GM18858 (cell line): ENCODE results near the gene NUDT8.
"Not testable (repeated sequence)": the region's sequence is repeated elsewhere in the genome, so short reads cannot be mapped to it uniquely, and the experiment has no call there.

Experiments
- ATAC-seq: cut with Tn5 transposase; IDR thresholded peaks from one replicate; pipeline ENCODE4 v1.9.1; 2021; ENCODE audit not compliant: unreplicated experiment

Gene NUDT8

DNA sequence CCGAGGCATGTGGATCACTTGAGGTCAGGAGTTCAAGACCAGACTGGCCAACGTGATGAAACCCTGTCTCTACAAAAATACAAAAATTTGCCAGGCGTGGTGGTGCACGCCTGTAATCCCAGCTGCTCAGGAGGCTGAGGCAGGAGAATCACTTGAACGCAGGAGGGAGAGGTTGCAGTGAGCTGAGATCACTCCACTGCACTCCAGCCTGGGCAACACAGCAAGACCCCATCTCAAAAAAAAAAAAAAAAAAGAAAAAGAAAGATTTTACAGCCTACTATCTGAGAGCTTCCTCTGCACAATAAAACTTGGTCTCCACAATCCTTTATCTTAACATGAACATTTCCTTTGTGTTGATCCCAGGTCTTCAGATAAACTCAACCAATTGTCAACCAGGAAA lies 31.0 kb upstream of the NUDT8 start:
- not testable (repeated sequence) for ATAC-seq

- ATAC-seq: not testable (repeated sequence)
These were observed 30.0 kb upstream of the NUDT8 start for GRCh38 chr11:67659651-67660165.

GRCh38 chr11:67657300-67657699 lies 27.6 kb upstream of the NUDT8 start:
- ATAC-seq: no peak

DNA sequence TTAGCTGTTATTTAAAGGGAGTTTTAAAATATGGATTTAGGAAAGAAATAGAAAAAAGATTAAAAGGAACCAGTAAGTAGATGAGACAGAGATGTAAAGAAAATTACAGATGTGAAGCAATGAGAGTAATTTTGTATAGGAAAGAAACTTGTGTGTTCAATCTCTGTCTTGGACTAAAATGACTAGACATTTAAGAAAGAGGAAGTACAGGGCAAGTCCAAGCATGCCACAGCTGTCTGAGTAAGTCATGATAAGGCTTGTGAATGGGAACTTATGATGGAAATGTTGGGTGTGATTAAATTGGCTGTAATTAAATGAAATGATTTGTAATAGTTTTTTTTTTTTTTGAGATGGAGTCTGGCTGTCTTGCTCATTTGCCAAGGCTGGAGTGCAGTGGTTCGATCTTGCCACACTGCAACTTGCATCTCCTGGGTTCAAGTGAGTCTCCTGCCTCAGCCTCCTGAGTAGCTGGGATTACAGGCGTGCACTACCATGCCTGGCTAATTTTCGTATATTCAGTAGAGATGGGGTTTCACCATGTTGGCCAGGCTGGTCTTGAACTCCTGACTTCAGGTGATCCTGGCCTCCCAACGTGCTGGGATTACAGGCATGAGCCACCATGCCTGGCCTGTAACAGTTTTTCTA lies 26.7 kb upstream of the NUDT8 start:
- ATAC-seq: no peak

GRCh38 chr11:67654225-67654624 lies 24.5 kb upstream of the NUDT8 start:
- ATAC-seq: no peak

DNA sequence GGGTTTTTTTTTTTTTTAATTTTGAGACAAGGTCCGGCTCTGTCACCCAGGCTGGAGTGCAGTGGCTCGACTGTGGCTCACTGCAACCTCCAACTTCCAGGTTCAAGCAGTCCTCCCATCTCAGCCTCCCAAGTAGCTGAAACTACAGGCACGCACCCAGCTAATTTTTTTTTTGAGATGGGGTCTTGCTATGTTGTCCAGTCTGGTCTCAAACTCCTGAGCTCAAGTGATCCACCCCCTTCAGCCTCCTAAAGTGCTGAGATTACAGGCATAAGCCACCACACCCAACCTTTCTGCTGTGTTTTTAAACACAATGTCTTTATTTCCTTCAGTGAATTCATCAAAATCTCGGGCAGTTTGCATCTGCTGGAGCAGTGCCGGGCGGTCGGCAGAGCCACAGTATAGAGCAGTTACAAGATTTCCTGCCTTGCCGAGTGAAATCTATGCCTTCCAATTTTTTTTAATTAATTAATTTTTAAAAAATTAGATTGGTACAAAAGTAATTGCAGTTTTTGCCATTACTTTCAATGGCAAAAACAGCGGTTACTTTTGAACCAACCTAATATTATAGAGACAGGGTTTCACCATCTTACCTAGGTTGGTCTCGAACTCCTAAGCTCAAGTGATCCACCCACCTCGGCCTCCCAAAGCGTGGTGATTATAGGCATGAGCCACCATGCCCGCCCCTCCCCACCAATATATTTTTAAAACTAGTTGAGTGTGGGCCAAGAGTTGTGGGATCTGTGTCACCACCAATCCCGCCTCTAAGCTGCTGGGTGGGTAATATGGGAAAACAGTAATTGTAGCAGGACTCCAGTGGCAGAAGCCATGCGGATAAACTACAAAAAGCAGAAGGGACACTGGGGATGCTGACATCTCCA lies 23.5 kb upstream of the NUDT8 start:
- no peak for ATAC-seq

- ATAC-seq: no peak
These were observed 22.4 kb upstream of the NUDT8 start for GRCh38 chr11:67651976-67652781.

DNA sequence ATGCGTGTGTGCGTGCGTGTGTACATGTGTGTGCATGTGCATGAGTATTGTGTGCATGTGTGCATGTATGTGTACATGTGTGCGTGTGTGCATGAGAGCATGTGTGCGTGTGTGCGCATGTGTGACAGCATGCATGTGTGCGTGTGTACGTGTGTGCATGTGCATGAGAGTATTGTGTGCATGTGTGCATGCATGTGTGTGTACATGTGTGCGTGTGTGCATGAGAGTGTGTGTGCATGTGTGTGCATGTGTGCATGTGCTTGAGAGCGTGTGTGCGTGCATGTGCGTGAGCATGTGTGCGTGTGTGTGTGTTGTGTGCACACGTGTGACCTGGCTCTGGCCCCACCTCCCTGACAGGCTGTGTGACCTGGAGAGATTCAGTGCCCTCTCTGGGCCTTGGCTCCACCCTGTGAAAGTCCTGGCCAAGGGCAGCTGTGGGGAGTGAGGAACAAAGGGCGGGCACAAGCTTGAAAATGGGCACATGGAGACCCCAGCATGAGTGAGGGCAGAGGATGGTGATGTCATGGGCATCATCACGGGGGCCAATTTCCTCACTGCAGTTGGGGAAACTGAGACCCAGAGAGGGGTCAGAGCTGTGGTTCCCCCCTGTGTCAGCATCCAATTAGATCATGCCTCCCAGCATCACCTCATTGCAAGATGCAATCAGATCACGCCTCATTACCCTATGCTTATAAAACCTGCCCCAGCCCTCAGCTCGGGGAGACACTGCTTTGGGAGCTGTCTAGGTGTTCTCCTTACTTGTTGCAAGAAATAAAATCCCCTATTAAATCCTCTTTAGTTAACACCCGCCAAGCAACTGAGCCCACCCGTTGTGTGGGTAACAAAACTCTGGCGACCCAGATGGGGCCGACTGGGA lies 20.1 kb upstream of the NUDT8 start:
- no peak for ATAC-seq

DNA sequence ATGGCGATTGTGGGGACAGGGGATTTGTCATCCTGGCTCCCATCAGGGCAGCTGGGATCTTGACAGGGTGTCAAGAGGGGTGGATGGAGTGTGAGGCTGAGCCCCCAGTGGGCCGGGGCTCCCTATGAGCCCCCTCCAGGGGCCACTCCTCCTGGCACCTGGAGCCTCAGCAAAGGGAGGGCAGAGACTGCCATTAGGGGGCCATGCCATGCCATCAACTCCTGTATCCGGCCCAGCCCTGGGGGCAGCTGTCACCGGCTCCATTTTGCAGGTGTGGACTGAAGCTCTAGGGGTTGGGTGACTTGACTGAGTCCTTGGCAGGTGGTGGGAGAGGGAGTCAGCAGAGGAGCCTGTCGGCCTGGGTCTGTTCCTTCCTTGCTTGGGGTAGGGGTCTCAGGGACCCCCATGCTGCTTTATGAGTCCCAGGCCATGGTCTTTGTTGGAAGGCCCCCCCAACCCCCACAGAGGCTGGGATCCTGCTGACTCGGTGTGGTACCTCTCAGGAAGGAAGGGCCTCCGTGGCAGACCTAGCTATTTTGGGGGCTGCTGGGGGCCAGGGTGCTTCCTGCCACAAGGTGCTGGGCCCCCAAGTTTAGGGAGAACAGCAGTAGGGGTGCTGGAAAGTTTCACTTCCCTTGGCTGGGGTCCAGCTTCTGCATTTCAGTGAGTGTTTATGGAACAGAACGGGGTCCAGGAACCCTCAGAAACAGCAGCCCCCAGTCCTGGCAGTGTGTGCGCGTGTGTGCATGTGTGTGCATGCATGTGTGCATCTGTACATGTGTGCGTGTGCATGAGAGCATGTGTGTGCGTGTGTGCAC lies 19.3 kb upstream of the NUDT8 start:
- no peak for ATAC-seq

DNA sequence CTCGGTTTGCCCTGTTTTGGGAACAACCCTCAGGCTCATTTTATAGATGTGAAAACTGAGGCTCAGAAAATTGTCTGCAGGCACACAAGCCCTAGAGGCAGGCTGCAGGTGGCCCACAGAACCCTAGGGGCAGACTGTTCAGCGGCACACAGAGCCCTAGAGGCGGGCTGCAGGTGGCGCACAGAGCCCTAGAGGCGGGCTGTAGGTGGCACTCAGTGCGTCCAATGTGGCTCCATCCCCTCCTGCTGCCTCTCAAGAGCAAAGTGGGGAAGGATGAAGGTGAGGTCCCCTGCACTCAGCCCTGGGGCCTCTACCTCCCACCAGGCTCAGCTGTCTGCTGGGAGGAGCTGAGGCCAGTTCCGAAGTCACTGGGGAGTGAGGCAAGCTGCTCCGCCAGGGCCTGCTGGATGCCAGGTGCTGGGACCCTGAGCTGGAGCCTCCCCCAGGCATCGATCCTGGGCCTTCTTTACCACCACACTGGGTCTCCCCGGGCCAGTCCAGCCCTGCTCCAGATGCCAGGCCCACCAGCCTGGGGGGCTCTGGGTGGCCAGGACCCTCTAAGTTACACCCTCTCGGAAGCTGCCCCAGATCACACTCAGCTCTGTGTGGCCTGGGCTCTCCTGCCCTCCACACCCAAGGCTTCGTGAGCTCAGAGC lies 18.5 kb upstream of the NUDT8 start:
- no peak for ATAC-seq

GRCh38 chr11:67647471-67647870 lies 17.7 kb upstream of the NUDT8 start:
- no peak for ATAC-seq

DNA sequence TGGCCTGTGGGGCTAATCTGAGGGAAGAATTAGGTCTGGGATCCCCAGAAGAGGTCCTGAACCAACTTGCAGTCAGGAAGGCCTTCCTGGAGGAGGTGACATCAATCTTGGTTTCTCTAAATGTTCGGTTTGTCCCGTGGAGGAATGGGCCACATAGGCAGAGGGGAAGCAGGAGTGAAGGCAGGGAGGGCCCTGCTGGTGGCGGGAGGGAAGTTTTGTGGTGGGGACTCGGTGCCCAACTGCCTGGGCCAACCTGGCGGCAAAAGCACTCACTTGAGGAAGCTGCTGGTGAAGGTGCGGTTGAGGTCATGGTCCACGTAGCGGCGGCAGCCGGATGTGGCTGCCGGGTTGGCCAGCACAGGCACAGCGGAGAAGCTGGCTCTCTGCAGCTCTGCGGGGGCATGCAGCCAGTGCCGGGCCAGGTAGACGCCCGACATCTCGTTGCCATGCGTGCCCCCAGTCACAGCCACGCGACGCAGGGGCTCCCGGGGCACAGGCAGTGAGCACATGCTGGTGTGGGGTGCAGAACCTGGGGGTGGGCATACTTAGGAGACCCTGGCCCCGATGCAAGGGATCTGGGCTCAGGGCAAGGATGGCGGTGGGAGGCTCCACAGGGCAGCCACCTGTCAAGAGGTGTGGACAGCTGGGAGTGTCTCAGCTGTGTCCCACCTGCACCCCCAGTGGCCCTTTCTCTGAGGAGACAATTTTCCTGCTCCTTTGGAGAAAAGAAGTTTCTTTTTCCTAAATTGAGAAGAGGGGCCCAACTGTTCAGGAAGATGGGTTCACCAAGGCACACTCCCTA lies 17.0 kb upstream of the NUDT8 start:
- no peak for ATAC-seq

- no peak for ATAC-seq
These were observed 16.1 kb upstream of the NUDT8 start for GRCh38 chr11:67645521-67646461.

DNA sequence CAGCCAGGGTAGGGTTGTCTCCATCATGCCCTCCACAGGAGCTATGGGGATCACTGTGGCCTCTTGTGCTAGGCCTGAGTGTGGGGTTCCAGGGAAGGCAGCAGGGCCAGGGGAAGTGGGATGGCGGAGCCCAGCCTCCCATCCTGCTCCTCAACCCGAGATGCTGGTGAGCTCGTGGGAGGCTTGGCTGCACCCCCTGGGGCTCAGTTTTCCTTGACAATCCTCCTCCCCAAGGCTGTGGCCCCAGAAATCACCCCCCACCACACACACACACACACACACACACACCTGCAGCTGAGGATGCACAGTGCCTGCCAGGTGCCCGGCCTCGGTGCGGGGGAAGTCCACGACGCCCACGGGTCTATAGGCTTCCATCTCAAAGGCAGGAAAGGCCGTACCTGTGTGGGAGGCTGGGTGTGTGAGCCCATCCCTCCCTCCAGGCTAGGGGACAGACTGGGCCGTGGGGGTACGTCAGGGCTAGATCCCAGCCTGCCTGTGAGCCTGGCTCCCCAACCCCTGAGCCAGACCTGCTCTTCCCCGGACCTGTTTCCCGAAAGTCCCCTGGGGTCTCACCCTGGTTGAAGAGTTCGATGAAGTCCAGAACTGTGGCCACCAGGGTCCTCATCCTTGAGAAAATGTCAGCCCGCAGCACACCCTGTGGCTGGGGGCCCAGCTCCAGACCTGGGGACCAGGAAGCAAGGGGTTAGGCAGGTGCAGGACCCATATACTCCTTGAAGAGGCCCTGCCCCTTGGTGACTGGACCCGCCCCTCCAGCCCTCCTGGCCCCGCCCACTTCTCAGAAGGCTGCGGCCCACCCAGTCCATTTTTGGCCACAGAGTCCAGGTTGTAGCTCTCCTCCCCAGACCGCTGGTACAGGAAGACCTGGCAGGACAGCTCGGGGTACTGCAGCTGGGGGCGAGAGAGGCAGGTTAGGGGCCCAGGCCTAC lies 15.0 kb upstream of the NUDT8 start:
- no peak for ATAC-seq

- no peak for ATAC-seq
These were observed 14.3 kb upstream of the NUDT8 start for GRCh38 chr11:67644042-67644441.
